ENCODE data around the gene SDK2. TPM values are rescaled to one million over a fixed set of nuclear protein-coding genes. Genes with fewer than 3 reads are reported as not detected.
A peak's percentile ranks its signal among the peaks of the same experiment; 100 is the strongest.

SDK2 gene
- total and polyA plus RNA-seq, 2 of the 8 experiments (the other 6 are each of a cell fraction or from before 2014, with no cell fraction given), result 3.9 to 4.1 TPM

- FAIRE-seq, result no peak
- Histone ChIP-seq H4K8ac (ENCODE audit: extremely low read depth, insufficient read depth, low read length) (no peak overlapping the region), H3K18ac (ENCODE audit: extremely low read depth, low read length) (no peak overlapping the region; the same call in 1 of the 2 replicates), H4K5ac (ENCODE audit: insufficient read length, low read depth, low read length) (no peak overlapping the region), H3K14ac (ENCODE audit: insufficient read length) (no peak overlapping the region), H3K4me3 (ENCODE audit: extremely low read depth in 1 of 4, insufficient read depth in 2 of 4, low read depth in 3 of 4, low read length in 4 of 4) (no peak overlapping the region), H3K23me2 (ENCODE audit: low read depth, low read length) (no peaks in the 10 kb centered on the region), H3K27me3 (replicated peaks in 1 of 4; ENCODE audit: control insufficient read depth in 3 of 4, extremely low read depth in 1 of 4, insufficient read depth in 3 of 4, low read length in 3 of 4) (peaks cover 0 to 2% (median 0%) of the 10 kb centered on the region in 4 experiments; a peak in 1 of 7 replicates), H3K36me3 (ENCODE audit: control insufficient read depth in 2 of 4, insufficient read depth in 4 of 4, low read length in 3 of 4) (no peaks in the 10 kb centered on the region), H3K27ac (ENCODE audit: low read depth, low read length) (no peak overlapping the region), H3K9me3 (ENCODE audit: insufficient read depth in 2 of 2, low read depth in 1 of 2, low read length in 1 of 2) (peaks cover 6 to 10% of the 10 kb centered on the region in 2 experiments; a peak in 2 of 4 replicates), H3K79me2 (ENCODE audit: control insufficient read depth in 1 of 2, insufficient read depth in 2 of 2, low read length in 2 of 2) (no peaks in the 10 kb centered on the region), H3K56ac (replicated peaks; ENCODE audit: insufficient read length, low read depth, low read length) (no peak overlapping the region), H3K4ac (replicated peaks; ENCODE audit: insufficient read length, low read depth, low read length) (no peak overlapping the region), H4K91ac (replicated peaks; ENCODE audit: insufficient read length, low read length) (no peak overlapping the region), H2AFZ (ENCODE audit: low read length) (no peak overlapping the region), H2BK12ac (ENCODE audit: low read depth, low read length) (0 out of 2 replicates have a peak overlapping the region, but pooled peaks have one; percentile 23), H2BK15ac (ENCODE audit: low read length) (no peak overlapping the region), H3K9ac (replicated peaks in 1 of 4; ENCODE audit: extremely low read depth in 1 of 4, low read depth in 3 of 4, low read length in 3 of 4) (no peak overlapping the region; a peak in 1 of 7 replicates), H2AK5ac (ENCODE audit: low read depth, low read length) (no peak overlapping the region; the same call in 1 of the 2 replicates), H3K79me1 (ENCODE audit: low read depth, low read length) (no peaks in the 10 kb centered on the region), H3K4me2 (ENCODE audit: insufficient read depth in 1 of 2, low read depth in 2 of 2, low read length in 2 of 2) (no peak overlapping the region), H2BK120ac (replicated peaks; ENCODE audit: low read depth, low read length) (no peak overlapping the region), H2BK5ac (ENCODE audit: low read depth, low read length) (no peak overlapping the region), H4K20me1 (replicated peaks in 1 of 2; ENCODE audit: control insufficient read depth in 1 of 2, insufficient read depth in 2 of 2, low read length in 2 of 2) (peaks cover 0 to 2% of the 10 kb centered on the region in 2 experiments), H3K4me1 (replicated peaks in 1 of 4; ENCODE audit: control insufficient read depth in 3 of 4, insufficient read depth in 4 of 4, low read length in 3 of 4) (peaks cover 0 to 9% (median 4%) of the 10 kb centered on the region in 4 experiments; a peak in 3 of 7 replicates), H2BK20ac (ENCODE audit: low read length) (no peak overlapping the region), H3K23ac (ENCODE audit: insufficient read length) (no peak overlapping the region)
- POLR2A ChIA-PET (ENCODE audit: partially characterized antibody), result no interaction called here
- 71% methylated on average over 4 of the region's 4 CpGs; no CpG with 5 or more reads in 1 of the 2 experiments for WGBS, 2 experiments (ENCODE audit: extremely low coverage in 1 of 2, insufficient coverage in 1 of 2, insufficient read length in 1 of 2, insufficient replicate concordance in 2 of 2, low coverage in 1 of 2, low lambda C conversion rate in 2 of 2, missing lambda C conversion rate in 1 of 2)
- TF ChIP-seq SP4 (IDR thresholded peaks at IDR 0.05; ENCODE audit: low read length) (no peak), FOSL1 (IDR thresholded peaks at IDR 0.05; ENCODE audit: insufficient read depth, low read depth, low read length) (no peak), CBX5 (IDR thresholded peaks at IDR 0.05; ENCODE audit: low read depth, low read length) (no peak), NANOG (IDR thresholded peaks at IDR 0.05; ENCODE audit: insufficient read depth, low read depth, low read length, poor library complexity, severe bottlenecking) (no peak), E2F6 (IDR thresholded peaks at IDR 0.05) (no peak), ASH2L (IDR thresholded peaks at IDR 0.05; ENCODE audit: low read length) (no peak), JUN (IDR thresholded peaks at IDR 0.05; ENCODE audit: low read depth, low read length) (no peak), CTBP2 (IDR thresholded peaks at IDR 0.05; ENCODE audit: borderline replicate concordance, insufficient read depth, insufficient read length, low read length) (no peak), RNF2 (IDR thresholded peaks at IDR 0.05; ENCODE audit: borderline replicate concordance, low read depth, low read length, missing control alignments, poor library complexity, severe bottlenecking) (no peak), MAX (IDR thresholded peaks at IDR 0.05) (no peak), KDM1A (IDR thresholded peaks at IDR 0.05; ENCODE audit: borderline replicate concordance, low read length) (no peak)
- DNase-seq (ENCODE audit: low read depth in 1 of 2, low spot score in 2 of 2), result no peak
- CTCF ChIA-PET (ENCODE audit: partially characterized antibody), result interaction anchor here (0.7 to 3.1 kb wide), 3 partner anchors 8 to 166 kb away, joined by 3 to 21 read pairs (median 4); no protein-coding TSS in a partner anchor
These were observed 163.5 kb downstream of the SDK2 start for GRCh38 chr17:73480740-73481139.
